ENCODE data around the gene PREX1.
A peak's percentile ranks its signal among the peaks of the same experiment; 100 is the strongest.

PREX1 gene

DNA sequence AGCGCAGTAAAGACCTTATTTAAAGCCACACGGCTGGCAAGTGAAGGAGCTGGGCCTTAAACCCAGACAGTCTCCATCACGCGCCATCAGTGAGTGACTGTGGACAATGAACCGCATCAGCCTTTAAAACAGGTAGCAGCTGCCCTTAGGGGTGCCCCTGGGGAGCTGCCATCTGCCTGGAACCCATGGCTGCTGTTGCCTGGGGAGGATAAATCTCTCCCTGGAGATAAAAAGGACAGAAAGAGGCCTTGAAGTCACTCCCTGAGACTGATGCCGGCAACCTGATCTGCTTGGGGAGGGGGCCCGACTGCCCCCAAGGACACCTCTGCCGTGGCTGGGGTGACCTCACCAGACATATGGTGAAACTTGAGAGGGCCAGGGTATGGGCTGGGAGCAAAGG, 73.5 kb downstream of the PREX1 start:
- no peak for DNase-seq (ENCODE audit: low read depth, low spot score)

DNA sequence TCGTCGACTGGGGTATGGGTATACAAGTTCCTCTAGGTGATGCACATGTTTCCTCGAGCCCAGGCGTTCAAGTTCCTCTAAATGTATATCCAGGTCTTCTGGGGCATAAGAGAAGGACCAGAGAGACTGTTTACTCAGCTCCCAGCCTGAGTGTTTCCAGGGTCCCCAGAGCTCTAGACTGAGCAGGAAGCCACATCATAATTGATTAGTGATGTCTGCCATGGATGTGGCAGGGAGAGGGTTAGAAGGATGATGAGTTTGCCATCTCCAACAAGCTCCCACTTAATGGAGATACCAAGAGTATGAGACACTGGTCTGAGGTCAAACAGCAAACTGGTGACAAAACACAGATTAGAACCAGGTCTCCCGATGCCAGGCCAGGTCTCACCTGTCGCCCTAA, 74.8 kb downstream of the PREX1 start:
- DNase-seq (ENCODE audit: low read depth, low spot score), result no peak

DNA sequence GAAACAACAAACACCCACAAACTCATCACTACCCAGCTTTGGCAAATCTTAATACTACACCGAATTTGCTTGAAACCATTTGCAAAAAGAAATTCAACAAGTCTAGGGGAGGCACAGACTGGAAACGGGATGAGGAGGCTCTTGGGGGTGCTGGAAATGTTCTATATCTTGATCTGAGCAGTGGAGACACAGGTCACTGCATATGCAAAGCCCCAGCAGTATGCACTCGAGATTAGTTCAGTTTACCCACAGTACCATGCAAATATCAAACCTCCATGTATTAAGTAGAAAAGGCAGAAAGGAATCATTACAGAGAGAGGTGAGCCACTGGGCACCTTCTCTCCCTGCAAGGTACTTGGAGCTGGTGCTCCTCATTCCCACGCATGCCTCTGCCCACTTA, 75.9 kb downstream of the PREX1 start:
- no peak for DNase-seq (ENCODE audit: low read depth, low spot score)

DNA sequence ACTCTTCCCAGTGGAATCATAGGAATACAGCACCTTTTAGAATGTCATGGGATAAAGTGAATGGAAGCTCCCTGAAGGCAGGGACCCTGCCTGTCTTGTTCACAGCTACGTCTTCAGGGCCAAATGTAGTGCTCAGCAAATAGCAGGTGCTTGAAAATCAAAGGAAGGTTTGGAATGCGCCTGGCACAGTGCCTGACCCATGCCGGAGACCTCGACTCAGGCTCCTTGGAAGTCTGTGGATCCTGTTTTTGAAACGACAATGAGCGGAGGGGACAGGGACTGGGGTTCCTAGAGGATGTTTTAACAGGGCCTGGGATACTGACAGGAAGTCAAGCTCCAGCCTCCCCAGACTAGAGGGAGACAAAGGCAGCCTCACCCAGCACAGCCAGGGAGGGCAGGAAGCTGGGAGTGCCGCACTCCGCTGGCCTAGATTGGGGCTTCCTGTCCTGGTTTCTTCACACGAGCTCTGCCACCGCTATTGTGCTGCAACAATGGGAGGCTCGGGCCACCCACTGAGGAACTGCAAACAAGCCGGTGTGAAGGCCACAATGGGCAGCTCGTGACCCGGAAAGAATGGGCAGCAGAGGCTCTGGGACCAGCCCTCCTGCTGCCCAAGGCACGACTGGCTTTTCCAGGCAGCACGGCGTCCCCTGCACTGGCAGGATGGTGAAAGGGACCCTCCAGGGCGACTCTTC, 76.7 kb downstream of the PREX1 start:
- DNase-seq (ENCODE audit: low read depth, low spot score), result peak; percentile 82

DNA sequence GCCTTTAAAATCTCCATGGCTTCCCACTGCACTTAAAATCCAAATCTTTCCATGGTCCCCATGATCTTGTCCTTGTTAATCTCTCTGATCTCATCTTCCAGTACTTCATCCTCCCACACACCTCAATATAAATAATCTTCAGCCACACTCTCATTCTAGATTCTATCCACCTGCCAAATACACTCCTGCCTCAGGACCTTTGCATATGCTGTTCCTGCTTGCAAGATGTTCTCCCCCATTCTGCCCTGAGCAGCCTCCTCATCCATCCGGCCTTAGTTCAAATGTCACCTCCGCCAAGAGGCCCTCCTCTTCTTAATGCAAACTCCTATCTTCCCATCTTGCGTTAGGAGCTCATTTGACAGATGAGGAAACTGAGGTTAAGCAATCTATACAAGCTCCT, 77.4 kb downstream of the PREX1 start:
- DNase-seq (ENCODE audit: low read depth, low spot score), result no peak

DNA sequence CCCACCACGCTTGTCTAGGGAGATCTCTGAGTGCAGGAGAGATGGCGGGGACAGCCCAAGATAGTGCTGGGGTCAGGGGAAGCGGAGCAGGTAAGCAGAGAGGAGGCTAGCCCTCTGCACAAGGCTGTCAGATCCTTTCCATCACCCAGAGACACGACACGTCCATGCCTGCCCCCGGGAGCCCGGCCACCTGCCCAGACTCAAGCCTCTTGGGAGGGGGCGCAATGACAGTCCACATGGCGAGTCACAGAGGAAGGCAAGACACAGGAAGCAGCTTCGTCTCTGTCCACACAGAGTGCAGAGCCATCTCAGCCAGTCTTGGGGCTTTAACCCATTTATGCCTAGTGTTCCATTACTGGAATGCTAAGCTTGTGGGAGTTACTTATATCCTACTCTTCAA, 78.4 kb downstream of the PREX1 start:
- no peak for DNase-seq (ENCODE audit: low read depth, low spot score)

DNA sequence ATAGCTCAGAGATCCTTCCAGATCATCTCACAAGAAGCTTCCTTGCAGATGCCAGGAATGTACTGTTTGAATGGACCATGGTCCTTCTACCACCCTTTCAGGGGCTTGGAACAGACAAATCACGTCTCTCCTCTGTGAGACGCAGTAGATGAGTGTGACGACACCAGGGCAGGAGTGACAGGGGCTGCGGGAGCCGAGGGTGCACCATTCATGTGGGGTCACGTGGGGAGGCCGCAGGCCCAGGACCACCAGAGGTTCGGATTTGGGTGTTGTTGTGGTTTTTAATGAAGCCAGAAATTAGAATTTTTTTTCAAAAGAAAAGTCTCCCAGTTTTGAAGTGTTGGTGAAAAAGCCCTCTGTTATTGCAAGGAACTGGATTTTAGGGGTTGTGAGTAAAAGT, 79.2 kb downstream of the PREX1 start:
- no peak for DNase-seq (ENCODE audit: low read depth, low spot score)

DNA sequence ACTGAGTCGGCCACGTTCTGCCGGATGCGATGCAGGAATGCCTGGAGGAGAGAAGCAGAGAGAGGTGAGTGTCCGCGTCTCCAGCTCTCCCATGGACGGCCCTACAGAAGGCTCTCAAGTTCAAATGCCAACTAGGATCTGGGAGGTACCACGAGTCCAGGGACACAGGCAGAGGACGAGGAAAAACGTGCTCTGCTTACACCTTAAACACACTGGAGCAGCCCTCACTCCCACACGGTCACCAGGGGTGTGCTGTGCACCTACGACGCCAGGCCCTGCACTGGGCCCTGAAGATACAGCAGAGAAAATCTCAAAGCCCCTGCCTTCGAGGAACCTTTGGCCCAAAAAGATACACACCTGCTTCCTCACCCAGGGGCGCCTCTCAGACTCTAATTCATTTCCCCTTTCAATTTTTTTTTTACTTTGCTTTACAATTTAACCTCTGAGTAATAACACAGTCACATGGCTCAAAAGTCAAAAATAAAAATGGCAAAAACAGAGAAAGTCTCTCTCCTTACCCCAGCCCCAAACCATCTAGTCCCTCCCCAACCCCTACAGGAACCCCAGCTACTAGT, 79.9 kb downstream of the PREX1 start:
- no peak for DNase-seq (ENCODE audit: low read depth, low spot score)

DNA sequence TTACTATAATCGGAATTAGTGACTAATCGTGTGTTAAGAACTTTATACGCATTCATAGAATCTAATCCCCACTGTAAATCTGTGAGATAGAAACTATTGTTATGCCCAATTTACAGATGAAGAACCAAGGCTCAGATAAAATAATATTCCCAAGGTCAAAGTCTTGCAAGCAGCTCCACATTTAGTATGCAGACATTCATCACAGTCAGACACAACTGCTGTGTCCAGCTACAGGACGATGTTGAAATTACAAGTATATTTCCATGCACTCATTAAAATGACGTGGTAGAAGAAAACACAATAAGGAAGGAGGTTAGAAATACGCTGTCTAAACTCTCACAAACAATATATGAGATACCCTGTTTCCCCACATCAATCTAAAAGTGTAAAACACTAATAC, 82.5 kb downstream of the PREX1 start:
- DNase-seq (ENCODE audit: low read depth, low spot score), result no peak

DNA sequence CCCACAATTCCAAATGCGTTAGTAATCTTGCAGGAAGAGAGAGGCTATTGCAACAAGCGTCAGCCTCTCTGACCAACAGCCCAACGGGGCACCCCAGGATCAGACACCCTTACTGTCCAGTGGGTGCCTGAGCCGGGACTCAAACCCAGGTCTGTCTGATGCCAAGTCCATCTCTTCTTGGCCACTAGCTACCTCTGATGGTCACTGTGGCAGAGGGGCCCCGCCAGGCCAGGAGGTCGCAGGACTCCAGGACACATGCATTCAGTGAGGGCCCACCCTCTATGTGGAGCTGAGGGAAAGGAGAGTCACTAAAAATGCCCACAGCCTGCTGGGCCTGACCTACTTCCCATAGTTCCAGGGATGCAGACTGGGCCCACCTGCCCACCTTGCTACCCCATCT, 83.3 kb downstream of the PREX1 start:
- DNase-seq (ENCODE audit: low read depth, low spot score), result no peak

DNA sequence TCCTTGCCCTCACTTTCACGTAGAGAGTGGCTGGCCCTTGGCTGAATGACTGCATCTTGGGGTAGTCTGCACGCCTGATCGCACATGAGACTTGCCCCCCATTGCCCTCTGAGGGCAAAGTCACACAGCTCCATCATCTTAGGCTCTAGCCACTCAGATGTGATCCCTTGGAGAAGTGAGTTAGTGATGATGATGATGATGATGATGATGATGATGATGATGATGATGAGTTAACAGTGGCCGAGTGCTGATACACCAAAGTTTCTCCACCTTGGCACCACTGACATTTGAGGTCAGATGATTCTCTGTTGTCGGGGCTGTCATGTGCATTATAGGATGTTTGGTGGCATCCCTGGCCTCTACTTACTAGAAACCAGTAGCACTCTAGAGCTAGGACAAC, 84.0 kb downstream of the PREX1 start:
- DNase-seq (ENCODE audit: low read depth, low spot score), result no peak

DNA sequence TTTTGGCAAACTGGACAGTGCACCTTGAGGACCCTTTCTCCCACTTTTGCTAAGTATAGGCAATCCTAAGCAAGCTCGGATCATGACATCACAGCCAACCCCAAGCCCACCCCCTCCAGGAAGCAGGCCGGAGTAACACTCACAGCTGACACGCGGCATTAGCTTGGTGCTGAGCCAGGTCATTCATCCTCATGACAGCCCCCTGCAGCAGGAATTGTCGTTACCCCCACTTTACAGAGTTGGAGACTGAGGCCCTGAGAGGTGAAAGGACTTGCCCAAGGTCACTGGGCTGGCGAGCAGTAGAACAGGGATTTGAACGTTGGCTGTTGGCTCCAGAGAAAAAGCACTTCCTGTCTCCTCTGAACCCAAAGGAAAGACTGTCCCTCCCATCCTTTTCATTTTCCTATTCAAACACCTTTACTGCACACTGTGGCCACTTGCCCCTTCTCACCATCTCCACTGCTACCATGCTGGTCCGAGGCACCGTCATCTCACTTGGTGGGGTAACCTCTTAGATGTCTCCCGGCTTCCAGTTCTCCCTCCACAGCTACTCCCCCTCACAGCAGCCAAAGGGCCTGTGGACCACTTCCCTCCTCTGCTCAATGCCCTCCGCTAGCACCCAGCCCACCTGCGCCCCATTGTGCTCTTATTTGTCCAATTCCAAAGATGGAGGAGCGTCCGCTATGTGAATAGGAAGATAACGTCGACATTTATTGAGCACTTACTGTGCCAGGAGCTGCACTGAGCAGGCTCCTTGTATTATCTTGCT, 84.7 kb downstream of the PREX1 start:
- DNase-seq (ENCODE audit: low read depth, low spot score), result no peak

DNA sequence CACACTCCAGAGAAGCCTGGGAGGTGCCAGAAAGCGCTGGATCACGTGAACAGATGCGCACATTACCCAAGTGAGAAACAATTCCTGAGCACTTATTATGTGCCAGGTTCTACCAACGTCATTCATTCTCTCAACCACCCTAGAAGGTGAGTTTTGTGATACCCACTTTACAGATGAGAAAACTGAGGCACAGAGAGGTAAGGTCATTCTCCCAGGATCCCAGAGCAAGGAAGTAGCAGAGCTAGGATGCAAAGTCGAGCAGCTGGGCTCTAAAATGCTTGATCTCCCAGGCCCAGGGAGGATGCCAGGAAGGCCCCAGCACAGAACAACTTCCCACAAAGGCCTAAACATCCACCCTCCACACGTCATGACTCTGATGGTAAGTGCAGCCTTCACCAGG, 85.6 kb downstream of the PREX1 start:
- DNase-seq (ENCODE audit: low read depth, low spot score), result no peak

DNA sequence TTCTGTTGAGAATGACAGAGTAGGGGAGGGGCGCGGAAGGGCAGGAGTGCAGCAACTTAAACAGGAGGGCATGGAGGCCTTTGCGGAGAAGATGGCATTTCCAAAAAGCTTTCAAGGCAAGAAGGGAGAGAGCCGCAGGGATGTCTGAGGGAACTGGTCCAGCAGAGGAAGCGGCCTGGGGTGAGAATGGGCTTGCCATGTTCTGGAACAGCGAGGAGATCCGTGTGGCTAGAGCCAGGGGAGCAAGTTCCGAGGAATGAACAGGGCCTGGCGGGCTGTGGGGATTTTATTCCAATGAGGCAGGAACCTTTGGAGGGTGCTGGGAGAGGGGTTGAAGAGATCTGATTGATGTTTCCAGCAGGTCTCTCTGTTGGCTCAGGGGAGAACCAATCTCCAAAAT, 86.1 kb downstream of the PREX1 start:
- no peak for DNase-seq (ENCODE audit: low read depth, low spot score)

DNA sequence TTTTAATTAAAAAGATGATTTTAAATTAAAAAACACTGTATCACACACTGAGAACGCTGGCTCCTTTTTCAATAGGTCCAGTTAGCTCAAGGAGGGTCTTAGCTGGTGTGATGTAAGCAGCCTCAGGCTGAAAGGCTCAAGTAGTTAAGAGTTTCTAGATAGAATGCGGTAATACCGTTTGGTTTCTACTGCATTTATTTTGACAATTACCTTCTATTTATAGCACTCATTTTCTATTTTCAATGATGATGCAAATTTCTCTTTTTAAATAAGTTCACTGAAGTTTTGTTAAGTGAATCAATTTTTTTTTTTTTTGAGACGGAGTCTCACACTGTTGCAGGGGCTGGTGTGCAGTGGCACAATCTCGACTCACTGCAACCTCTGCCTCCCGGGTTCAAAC, 87.1 kb downstream of the PREX1 start:
- no peak for DNase-seq (ENCODE audit: low read depth, low spot score)

DNA sequence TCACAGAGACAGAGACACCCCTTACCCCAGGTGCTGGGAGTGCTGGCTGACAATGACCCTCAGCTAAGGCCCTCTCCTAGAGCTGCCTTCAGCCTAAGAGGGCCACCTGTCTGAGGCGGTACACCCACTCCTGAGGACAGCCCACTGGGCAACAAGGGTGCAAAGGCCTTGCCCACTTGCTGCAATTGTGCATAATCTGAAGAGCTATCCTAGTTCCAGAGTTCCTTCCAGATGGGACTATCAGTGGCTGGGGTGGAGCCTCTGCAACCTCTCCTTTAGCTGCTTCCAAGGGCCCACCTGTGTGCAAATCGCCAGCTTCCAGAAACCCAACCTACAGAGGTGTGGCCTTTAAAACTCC, 87.5 kb downstream of the PREX1 start:
- DNase-seq (ENCODE audit: low read depth, low spot score), result no peak

DNA sequence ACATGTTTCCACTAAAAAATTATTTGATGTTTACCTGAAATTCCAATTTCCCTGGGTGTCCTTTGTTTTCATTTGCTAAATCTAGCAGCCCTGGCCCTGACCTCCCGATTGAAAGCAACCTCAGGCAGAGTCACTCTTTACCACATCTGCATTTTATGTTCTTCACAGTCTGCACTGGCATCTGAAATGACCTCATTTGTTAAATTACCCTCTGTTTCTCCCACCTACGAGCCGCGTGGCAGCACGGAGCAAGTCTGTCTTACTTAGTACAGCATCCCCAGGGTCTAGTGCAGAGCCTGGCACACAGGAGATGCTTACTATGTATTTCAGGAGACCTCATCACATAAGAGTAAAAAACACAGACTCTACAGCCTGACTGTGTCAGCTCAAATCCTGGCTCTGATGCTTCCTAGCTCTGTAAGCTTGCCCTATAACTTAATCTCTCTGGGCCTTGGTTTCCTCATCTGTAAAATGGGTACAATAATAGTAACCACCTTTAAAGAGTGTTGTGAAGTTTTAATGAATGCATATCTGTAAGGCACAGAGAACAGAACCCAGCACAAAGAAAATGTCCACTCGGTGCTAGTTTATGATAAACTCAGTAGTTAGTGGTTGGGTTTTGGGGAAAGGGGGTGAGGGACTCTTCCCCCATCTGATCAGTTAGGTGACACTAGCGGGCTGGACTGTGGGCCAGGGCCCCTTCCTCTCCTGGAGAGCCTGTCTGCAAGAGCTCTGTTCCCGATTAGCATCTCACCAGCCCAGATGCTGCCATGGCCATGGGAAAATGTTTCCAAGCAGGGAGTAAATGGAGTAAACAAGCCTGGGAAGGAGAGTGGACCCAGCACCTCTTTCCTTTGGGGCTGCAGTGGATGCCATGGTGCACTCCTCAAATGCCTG, 88.2 kb downstream of the PREX1 start:
- DNase-seq (ENCODE audit: low read depth, low spot score), result no peak

DNA sequence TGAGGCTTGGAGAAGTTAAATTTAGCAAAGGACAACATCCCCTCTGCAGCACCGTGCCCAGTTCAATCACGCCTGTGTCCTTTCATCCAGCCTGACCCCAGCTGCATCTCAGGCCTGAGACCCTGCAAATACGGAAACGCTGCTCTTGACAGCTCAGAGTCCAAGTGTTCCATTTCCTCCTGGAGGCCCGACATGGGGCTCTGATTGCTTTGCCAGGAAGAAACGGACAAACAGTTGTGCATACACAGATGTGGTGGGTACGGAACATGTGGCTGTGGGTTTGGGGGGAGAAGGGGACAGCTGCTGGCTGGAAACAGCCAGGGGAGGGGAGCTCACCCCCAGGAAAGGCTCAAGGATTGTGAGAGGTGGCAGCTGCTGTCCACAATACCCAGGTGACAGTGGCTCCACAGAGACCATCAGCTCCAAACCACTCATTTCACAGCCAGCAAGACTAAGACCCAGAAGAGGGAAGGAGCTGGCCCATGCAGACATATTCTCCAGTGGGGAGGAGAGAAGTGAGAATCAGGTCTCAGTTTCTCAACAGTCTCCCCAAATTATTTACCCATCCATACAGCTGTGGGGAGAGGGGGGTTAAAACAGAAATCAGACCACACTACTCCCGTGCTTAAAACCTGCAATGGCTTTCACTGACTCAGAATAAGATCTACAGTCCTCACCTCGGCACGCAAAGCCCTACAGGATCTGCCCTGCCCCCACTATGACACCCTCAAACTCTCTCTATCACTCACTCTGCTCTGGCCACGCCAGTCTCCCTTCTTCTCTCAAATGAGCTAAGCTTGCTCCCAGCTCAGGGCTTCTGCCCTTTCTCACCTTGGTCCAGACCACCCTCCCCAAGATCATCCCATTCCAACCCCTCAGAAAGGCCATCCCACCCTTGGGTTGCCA, 89.1 kb downstream of the PREX1 start:
- no peak for DNase-seq (ENCODE audit: low read depth, low spot score)

DNA sequence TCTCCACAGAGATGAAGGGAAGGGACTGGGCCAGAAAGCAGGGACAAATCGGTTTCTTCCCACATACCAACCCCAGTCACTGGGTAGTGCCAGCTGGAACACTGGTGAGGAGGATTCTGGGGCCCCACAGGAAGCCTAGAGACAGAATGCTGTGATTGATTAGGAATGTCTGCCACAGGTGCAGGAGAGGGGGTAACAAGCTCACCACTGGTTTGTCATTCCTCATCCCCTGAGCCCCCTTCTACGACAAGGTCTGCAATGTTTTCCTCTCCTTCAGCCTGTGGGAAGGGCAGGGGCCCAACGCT, 89.8 kb downstream of the PREX1 start:
- DNase-seq (ENCODE audit: low read depth, low spot score), result no peak

DNA sequence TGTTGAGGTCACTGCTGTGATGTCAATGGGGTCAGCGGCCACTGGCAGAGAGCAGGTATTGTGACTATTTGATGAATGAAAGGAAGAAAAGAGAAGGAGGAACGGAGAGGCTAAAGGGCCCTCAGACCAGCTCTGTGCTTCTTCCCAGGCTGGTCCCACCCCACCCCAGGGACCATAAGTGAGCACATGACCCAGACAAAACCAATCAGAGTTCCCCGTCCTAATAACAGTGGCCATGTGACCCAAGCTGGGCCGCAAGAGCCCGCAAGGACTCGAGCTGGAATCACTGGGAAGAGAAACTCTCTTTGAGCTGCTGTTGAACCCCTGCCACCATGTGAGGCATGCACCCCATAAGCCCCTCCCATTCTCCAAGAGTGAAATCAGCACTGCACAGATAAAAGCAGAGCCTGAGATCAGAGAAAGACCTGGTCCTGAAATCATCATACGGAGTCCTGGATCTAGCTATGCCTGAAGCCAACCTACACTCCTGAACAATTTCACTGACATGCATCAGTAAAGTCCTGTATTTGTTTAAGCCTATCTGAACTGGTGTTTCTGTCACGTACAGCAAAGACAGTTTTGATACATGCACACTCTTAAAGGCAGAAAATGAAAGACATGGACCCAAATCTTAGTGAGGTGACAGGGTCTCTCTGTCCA, 90.2 kb downstream of the PREX1 start:
- DNase-seq (ENCODE audit: low read depth, low spot score), result no peak

DNA sequence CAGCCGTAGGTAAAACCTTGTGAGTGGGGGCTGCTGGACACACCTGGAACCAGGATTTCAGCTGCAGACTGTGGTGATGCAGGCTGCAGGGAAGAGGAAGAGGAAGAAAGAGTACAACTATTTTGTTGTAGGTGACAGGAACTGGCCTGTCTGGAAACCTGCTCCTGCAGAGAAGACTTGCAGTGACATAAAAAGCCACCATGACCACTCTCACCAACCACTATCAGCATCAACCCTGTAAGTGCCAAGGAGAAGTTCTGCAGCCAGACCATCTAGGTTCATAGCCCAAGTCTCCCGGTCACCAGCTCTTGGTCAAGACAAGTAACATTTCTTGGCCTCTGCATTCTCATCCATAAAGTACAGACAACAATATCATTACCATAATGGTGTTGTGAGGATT, 91.2 kb downstream of the PREX1 start:
- no peak for DNase-seq (ENCODE audit: low read depth, low spot score)

Data from iPS DF 19.7 (cell line).